Neural cell (in vitro differentiated cells): Measurements from ENCODE around the gene CHST11. TPM values are rescaled to one million over a fixed set of nuclear protein-coding genes. Genes with fewer than 3 reads are reported as not detected.

Source experiments
- H2AFZ ChIP-seq: fragments of 200-600, 300-800 bp; sonication (generic), shearing (Covaris generic); 2 replicates; pipeline ENCODE4 v1.6.0; 2014; ENCODE audit warnings: low read depth, mild to moderate bottlenecking, antibody characterized with exemption, low read length, moderate library complexity
- H3F3A ChIP-seq: fragments of 200-600 bp; shearing (Covaris generic); 2 replicates; pipeline ENCODE4 v1.6.1; 2016; ENCODE audit warnings: mild to moderate bottlenecking, moderate library complexity, mixed read lengths, antibody characterized with exemption, low read length; ENCODE audit not compliant: insufficient read depth, poor library complexity, severe bottlenecking
- H3K27ac ChIP-seq: fragments of 200-600, 300-800 bp; sonication (generic), shearing (Covaris generic); 2 replicates; pipeline ENCODE4 v1.5.1; 2014; ENCODE audit warnings: mild to moderate bottlenecking, low read length, moderate library complexity
- H3K27me3 ChIP-seq: fragments of 300-800, 200-600 bp; sonication (generic), shearing (Covaris generic); 2 replicates; pipeline ENCODE4 v1.6.0; 2014; ENCODE audit warnings: mild to moderate bottlenecking, low read depth, low read length, moderate library complexity; ENCODE audit not compliant: insufficient read depth
- H3K36me3 ChIP-seq: fragments of 300-800, 200-600 bp; sonication (generic), shearing (Covaris generic); 2 replicates; pipeline ENCODE4 v1.5.1; 2014; ENCODE audit warnings: mild to moderate bottlenecking, antibody characterized with exemption, low read length, moderate library complexity; ENCODE audit not compliant: insufficient read depth
- H3K4me2 ChIP-seq: fragments of 300-800, 200-600 bp; sonication (generic), shearing (Covaris generic); 2 replicates; pipeline ENCODE4 v1.6.0; 2014; ENCODE audit warnings: mild to moderate bottlenecking, low read length
- H3K4me3 ChIP-seq: fragments of 300-800, 200-600 bp; sonication (generic), shearing (Covaris generic); 2 replicates; pipeline ENCODE4 v1.5.1; 2014; ENCODE audit warnings: mild to moderate bottlenecking, low read length, moderate library complexity
- H3K79me2 ChIP-seq: fragments of 200-600 bp; shearing (Covaris generic); replicated peaks from 2 replicates; pipeline ENCODE4 v1.6.0; 2014; ENCODE audit warnings: mild to moderate bottlenecking, low read length, moderate library complexity; ENCODE audit not compliant: insufficient read depth
- H3K9ac ChIP-seq: fragments of 300-800, 200-600 bp; sonication (generic), shearing (Covaris generic); 2 replicates; pipeline ENCODE4 v1.6.1; 2016; ENCODE audit warnings: mild to moderate bottlenecking, low read length, mixed read lengths
- H3K9me2 ChIP-seq: fragments of 200-600 bp; shearing (Covaris generic); 2 replicates; pipeline ENCODE4 v1.6.1; 2016; ENCODE audit warnings: mild to moderate bottlenecking, low read length, mixed read lengths; ENCODE audit not compliant: insufficient read depth
- H3K9me3 ChIP-seq: fragments of 200-600, 300-800 bp; sonication (generic), shearing (Covaris generic); 2 replicates; pipeline ENCODE4 v1.6.1; 2016; ENCODE audit warnings: mild to moderate bottlenecking, mixed run types, low read length, moderate library complexity, mixed read lengths
- H4K20me1 ChIP-seq: fragments of 200-600 bp; shearing (Covaris generic); 2 replicates; pipeline ENCODE4 v1.6.1; 2016; ENCODE audit warnings: mild to moderate bottlenecking, mixed run types; ENCODE audit not compliant: insufficient read depth
- CTCF ChIP-seq: fragments of 450-650 bp; IDR thresholded peaks from 2 replicates; pipeline ENCODE4 v1.5.1; 2014; ENCODE audit warnings: antibody characterized with exemption, mild to moderate bottlenecking, moderate library complexity; ENCODE audit not compliant: poor library complexity, severe bottlenecking
- EP300 ChIP-seq: fragments of 450-650 bp; conservative IDR thresholded peaks from 2 replicates; pipeline ENCODE4 v1.6.1; 2014; ENCODE audit warnings: antibody characterized with exemption, mild to moderate bottlenecking, moderate library complexity; ENCODE audit not compliant: poor library complexity, severe bottlenecking
- EZH2 ChIP-seq: fragments of 200-600, 300-800 bp; shearing (Covaris generic), sonication (generic); IDR thresholded peaks from 2 replicates; pipeline ENCODE4 v1.6.1; 2014; ENCODE audit warnings: antibody characterized with exemption, low read length, borderline replicate concordance, mild to moderate bottlenecking; ENCODE audit not compliant: insufficient read depth, poor library complexity, severe bottlenecking
- MXI1 ChIP-seq: fragments of 450-650 bp; conservative IDR thresholded peaks from 2 replicates; pipeline ENCODE4 v1.6.1; 2014; ENCODE audit warnings: antibody characterized with exemption, mild to moderate bottlenecking; ENCODE audit not compliant: poor library complexity, severe bottlenecking
- POLR2AphosphoS5 ChIP-seq: IDR thresholded peaks from 2 replicates; pipeline ENCODE4 v1.6.1; 2012
- RAD21 ChIP-seq: fragments of 450-650 bp; conservative IDR thresholded peaks from 2 replicates; pipeline ENCODE4 v1.6.1; 2014; ENCODE audit warnings: antibody characterized with exemption, mild to moderate bottlenecking, moderate library complexity
- REST ChIP-seq: IDR thresholded peaks from 2 replicates; pipeline ENCODE4 v1.6.1; 2012; ENCODE audit warnings: borderline replicate concordance
- SMC3 ChIP-seq: fragments of 450-650 bp; conservative IDR thresholded peaks from 2 replicates; pipeline ENCODE4 v1.6.1; 2014; ENCODE audit warnings: antibody characterized with exemption, mild to moderate bottlenecking, moderate library complexity; ENCODE audit not compliant: poor library complexity
- TAF1 ChIP-seq: IDR thresholded peaks from 2 replicates; pipeline ENCODE4 v1.6.1; 2012; ENCODE audit warnings: low read depth
- polyA plus RNA-seq: library from polyadenylated mRNA; depleted of rRNA; stranded (reverse); fragments of >200 nt; gene quantifications from 2 replicates; pipeline ENCODE4 v1.2.3, GENCODE V29; 2014

CHST11 gene
- polyA plus RNA-seq, 1 donor from 2014 or later, result 15.0 TPM

GRCh38 chr12:104463368-104463767 is 6.6 kb downstream of the CHST11 start:
- Histone ChIP-seq H2AFZ (no peak overlapping the region), H3K79me2 (peaks cover 79% of the 10 kb centered on the region)

GRCh38 chr12:104464899-104465298 is 8.2 kb downstream of the CHST11 start:
- Histone ChIP-seq H3F3A (no peaks in the 10 kb centered on the region), H3K27me3 (no peaks in the 10 kb centered on the region), H3K79me2 (peaks cover 66% of the 10 kb centered on the region), H3K9me3 (no peaks in the 10 kb centered on the region), H3K4me3 (no peak overlapping the region), H2AFZ (no peak overlapping the region), H3K9me2 (no peaks in the 10 kb centered on the region), H3K36me3 (no peaks in the 10 kb centered on the region), H3K4me2 (no peak overlapping the region), H3K27ac (no peak overlapping the region), H4K20me1 (no peaks in the 10 kb centered on the region), H3K9ac (no peak overlapping the region)
- TF ChIP-seq EP300, result no peak
- no peak for TF ChIP-seq REST
- no peak for TF ChIP-seq EZH2
- TF ChIP-seq RAD21, result no peak
- TF ChIP-seq TAF1, result no peak
- TF ChIP-seq SMC3, result no peak
- TF ChIP-seq MXI1, result no peak
- TF ChIP-seq POLR2AphosphoS5, result no peak

More at GRCh38 chr12:104463368-104463767, 6.6 kb downstream of the CHST11 start:
- H3K4me2 ChIP-seq, result no peak overlapping the region
- TF ChIP-seq RAD21, result no peak
- TF ChIP-seq EZH2, result no peak
- TF ChIP-seq EP300, result no peak
- TF ChIP-seq CTCF, result no peak
- TF ChIP-seq MXI1, result no peak
- no peak for TF ChIP-seq SMC3
- TF ChIP-seq REST, result no peak
- no peak for TF ChIP-seq TAF1
- no peak for TF ChIP-seq POLR2AphosphoS5
- no peaks in the 10 kb centered on the region for H3K27me3 ChIP-seq
- no peak overlapping the region for H3K27ac ChIP-seq
- no peaks in the 10 kb centered on the region for H3F3A ChIP-seq
- H3K9ac ChIP-seq, result no peak overlapping the region
- H3K36me3 ChIP-seq, result no peaks in the 10 kb centered on the region
- no peaks in the 10 kb centered on the region for H3K9me2 ChIP-seq
- H3K9me3 ChIP-seq, result no peaks in the 10 kb centered on the region
- no peaks in the 10 kb centered on the region for H4K20me1 ChIP-seq
- no peak overlapping the region for H3K4me3 ChIP-seq
